Retina (tissue), 1 donor: ENCODE results near the gene FBXL13.

Source experiments
- DNase-seq: peaks from one replicate; pipeline ENCODE4 v3.0.0-alpha.2; 2016

Gene FBXL13

GRCh38 chr7:102890971-102891692, 183.5 kb downstream of the FBXL13 start:
- no peak for DNase-seq

GRCh38 chr7:102890292-102890970, 184.2 kb downstream of the FBXL13 start:
- DNase-seq: no peak

GRCh38 chr7:102889851-102890250, 184.7 kb downstream of the FBXL13 start:
- no peak for DNase-seq

- no peak for DNase-seq
These were observed 185.9 kb downstream of the FBXL13 start for GRCh38 chr7:102888561-102889233.

GRCh38 chr7:102883098-102883860, 191.3 kb downstream of the FBXL13 start:
- no peak for DNase-seq

- DNase-seq: no peak
These were observed 198.8 kb downstream of the FBXL13 start for GRCh38 chr7:102875700-102876295.

- no peak for DNase-seq
These were observed 199.6 kb downstream of the FBXL13 start for GRCh38 chr7:102874966-102875365.

GRCh38 chr7:102874166-102874829, 200.3 kb downstream of the FBXL13 start:
- DNase-seq: no peak

- DNase-seq: no peak
These were observed 201.0 kb downstream of the FBXL13 start for GRCh38 chr7:102873470-102874165.

GRCh38 chr7:102872460-102872859, 202.1 kb downstream of the FBXL13 start:
- DNase-seq: no peak

GRCh38 chr7:102869195-102869594, 205.4 kb downstream of the FBXL13 start:
- no peak for DNase-seq

- DNase-seq: no peak
These were observed 207.9 kb downstream of the FBXL13 start for GRCh38 chr7:102866535-102867215.

GRCh38 chr7:102864958-102865357, 209.6 kb downstream of the FBXL13 start:
- DNase-seq: no peak

- no peak for DNase-seq
These were observed 214.2 kb downstream of the FBXL13 start for GRCh38 chr7:102860351-102860811.

- no peak for DNase-seq
These were observed 214.8 kb downstream of the FBXL13 start for GRCh38 chr7:102859799-102860125.

- DNase-seq: no peak
These were observed 215.4 kb downstream of the FBXL13 start for GRCh38 chr7:102859084-102859798.

GRCh38 chr7:102856036-102856435, 218.6 kb downstream of the FBXL13 start:
- DNase-seq: no peak

- DNase-seq: no peak
These were observed 225.1 kb downstream of the FBXL13 start for GRCh38 chr7:102849538-102849937.

GRCh38 chr7:102849079-102849478, 225.5 kb downstream of the FBXL13 start:
- DNase-seq: no peak

- DNase-seq: no peak
These were observed 229.2 kb downstream of the FBXL13 start for GRCh38 chr7:102845346-102845745.
